Stimulated activated CD4-positive, alpha-beta T cell treated with anti-CD3 and anti-CD28 coated beads, Interleukin-12 subunit alpha, Interleukin-12 subunit beta, amount 100 ng/mL, for 48 hours (primary cell): ENCODE data around the gene ATP1B3.
"Not testable (repeated sequence)": the region's sequence is repeated elsewhere in the genome, so short reads cannot be mapped to it uniquely, and the experiment has no call there.

Experiments
- DNase-seq, 3 donors: peaks; one replicate each; pipeline ENCODE4 v3.0.0-alpha.2; 2020; ENCODE audit warnings: low read depth in 2 of 3, low spot score in 1 of 3

ATP1B3 gene

DNA sequence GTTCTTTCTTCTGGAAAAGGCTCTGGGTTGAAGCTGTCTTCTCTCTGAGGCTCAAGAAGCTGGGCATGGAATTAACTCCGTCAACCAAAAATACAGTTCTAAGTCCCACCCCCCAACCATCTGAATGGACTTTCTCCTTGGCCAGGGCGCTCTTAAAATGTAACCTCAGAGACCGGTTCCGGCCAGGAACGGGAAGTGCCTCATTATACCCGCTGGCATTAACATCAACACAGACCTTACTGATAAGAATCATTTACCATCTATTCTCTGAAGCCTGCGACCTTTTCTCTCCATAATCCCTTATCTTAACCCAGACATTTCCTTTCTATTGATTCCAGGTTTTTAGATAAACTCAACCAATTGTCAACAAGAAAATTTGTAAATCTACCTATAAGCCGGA is 64.7 kb downstream of the ATP1B3 start:
- DNase-seq, result no peak

DNA sequence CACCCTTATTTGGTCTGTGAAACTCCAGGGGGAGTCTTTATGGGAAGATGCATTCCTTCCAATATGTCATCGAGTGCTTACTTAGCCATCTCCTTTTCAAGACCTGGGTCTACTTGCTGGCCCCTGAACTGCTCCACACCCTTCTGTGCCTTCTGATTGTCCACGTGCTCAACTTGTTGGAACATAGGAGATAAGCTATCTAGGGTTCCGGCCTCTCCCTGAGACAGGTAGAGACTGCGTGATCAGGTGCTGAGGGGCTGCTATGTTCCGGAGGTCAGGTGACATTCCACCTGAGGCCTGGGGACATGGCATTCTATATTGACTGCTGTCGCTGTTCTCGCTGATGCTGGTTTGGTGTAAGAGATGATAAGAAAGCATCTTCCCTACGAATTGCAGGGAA is 65.6 kb downstream of the ATP1B3 start:
- DNase-seq, result no peak

DNA sequence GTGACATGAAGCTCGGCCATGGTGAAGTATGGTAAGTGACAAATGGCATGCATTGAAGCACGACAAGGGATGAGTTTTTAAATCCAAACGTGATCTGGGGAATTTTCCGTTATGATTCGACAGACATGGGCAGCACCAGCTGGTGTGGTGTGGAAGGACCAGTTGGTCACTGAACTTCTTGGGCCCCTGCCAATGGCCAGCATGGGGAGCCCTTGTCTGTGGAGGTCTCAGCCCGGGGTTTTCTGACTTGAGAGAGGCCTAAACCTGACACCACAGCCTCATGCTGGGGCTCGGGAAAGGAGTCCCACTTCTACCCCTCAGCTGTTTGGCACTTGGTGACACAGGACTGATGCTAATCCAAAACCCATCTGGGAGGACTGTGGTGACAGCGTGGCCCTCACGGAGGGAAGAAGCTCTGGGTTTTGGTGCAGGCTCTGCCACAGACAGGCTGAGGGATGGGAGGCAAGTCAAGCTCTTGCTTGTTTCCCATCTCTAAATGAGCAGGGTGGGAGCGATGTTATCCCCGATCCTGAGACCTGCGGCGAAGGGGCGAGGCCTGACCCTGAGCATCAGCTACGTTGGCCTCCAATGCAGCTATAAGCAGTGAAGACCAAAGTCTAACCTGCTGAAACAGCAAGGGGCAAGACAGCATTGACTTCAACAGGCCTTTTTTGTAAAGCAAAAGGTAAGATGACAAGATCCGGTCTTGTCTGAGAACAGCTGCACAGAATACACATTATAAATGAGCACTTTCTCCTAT is 69.5 kb downstream of the ATP1B3 start:
- DNase-seq, result no peak

DNA sequence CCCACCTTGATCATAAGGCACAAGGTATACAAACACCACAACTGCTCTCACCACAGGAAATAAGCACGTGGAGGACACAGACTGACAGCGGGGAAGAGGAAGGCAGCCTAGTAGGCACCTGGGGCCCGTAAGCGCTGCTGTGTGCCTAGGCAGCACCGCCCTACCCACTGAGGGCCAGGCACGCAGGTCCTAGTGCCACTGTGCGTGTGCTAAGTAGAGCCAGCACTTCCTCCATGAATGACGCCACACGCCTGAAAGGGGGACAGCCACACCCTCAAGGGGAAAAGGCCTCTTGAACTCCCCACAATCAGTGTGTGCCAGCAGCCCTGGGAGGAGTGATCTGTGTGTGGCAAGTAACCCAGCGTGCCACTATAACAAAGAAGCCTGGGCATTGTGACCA is 73.0 kb downstream of the ATP1B3 start:
- DNase-seq, result no peak

DNA sequence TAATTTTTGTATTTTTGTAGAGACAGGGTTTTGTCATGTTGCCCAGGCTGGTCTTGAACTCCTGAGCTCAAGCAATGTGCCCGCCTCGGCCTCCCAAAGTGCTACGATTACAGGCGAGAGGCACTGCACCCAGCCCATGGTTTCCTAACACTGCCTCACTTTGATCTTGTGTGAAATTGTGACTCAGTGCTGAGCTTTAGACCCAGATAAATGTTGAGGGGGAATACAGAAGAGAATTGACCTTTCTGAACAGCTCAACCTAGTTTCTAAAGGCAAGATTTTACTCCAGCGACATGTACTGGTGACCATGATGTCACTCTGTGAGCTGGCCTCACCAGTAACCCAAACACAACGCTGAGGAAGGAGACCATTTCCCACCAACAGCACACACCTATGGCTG is 73.5 kb downstream of the ATP1B3 start:
- no peak for DNase-seq

DNA sequence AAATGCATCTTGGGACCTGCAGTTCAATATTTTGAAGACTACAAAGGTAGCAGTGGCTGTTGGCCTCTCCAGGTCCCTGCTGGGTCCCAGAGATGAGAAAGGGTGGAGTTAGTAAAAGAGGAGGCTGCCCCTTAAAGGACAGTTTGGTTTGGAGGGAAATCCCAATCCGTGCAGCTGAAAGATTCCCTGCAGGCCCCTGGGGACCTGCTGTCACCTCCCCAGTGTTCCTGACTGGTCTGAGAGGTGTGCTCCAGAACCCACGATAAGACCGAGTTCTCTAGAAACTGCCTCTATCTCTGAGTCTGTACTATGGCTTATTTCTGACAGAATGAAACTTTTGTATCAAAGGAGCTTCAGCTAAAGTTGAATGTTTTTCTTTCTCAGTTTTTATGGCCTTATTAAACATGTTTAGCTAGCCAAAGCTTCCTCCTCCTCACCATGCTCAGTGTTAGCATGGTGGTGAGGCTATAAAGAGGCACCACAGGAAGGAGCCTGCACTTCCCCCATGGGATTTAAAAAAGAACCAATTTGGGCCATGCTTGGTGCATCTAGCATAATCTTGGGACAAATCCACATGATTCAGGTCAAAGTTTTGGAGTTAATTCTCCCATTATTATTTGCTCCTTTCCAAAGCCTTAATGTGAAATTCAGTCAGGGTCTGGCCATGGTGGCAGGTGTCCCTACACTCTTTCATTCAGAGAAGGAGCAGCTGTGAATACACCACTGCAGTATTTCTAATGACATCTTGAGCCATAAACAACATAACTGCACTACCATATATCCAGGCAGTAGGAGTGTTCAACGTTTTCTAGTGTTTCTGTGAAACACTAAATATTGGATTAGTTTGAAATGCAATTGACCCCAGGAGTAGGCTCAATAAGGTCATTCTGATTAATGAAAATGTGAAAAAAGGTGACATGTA is 74.4 kb downstream of the ATP1B3 start:
- DNase-seq, result no peak

DNA sequence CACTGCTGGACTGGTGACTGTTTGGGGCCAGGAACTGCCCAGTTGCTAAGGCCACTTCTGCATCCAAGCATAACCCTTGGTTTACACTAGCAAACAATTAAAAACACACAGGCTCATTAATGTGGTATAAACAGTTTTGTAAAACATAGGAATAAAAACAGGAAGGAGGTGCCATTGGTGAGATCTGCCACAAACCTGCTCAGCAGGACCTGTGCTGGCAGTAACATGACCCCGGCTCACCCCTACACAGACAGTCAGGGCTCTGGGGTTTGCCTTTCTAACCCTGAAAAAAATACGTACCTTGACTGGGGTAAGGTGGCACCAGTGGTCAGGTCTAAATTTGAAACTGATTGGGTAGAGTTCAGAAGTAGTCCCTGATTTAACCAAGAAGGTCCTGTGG is 76.2 kb downstream of the ATP1B3 start:
- DNase-seq, result no peak

DNA sequence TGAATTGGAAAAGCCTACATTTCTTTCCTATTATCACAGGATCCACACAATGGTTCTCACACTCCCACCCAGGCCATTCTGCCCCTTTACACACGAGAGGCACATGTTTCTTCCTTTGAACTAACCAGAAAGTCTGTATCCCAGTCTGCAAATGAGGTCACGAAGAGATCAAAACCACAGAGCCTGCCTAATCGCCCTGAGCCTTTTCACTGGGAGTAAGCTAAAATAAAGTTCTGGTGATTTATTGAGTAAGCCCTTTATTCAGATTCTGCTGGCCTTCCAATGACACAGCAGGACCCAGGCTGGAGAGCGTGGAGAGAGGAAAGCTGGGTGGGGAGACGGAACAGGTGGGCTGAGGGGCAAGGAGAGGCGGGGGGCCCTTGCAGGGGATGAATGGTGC is 78.7 kb downstream of the ATP1B3 start:
- no peak for DNase-seq

DNA sequence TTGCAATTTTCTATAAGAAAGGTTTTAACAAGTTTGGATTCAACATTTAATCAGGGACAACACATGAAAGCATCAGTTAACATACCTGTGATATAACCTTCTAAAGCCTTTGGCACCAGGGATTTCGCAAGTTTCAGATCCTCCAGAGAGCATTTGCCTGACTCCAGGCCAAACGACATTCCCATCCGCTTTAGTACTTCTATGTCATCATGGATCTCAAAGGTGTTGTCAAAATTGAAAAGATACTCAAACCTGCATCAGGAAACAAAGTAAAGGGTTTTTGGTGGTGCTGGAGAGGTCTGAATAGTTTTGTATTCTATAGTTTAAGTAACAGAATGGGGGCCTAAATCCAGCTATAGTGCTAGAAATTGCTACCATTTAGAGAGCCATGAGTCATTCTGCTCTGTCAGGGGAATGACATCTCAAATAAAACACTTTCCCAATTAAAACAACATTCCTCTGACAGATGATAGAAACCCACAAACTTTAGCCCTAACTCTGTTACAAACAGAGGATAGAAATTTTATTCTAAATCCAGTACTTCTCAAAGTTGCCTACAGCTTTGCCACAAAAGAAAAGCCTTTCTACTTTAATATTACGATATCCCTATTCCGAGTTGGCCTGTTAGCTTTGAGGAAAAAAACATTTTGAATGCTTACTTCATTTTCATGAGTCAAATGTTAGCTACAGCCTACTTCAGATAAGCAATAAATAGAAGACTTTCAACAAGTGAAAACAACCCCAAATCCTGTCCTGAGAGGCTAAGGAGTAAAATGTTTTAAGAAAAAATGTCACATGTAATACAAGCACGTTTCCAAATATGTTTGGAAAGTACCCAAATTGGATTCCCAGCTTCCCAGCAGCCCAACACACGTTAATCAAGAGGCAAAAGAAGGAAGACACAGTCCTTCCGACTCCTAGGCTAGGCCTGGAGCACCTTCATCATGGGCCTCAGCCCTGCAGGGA is 83.4 kb downstream of the ATP1B3 start:
- DNase-seq, result no peak

DNA sequence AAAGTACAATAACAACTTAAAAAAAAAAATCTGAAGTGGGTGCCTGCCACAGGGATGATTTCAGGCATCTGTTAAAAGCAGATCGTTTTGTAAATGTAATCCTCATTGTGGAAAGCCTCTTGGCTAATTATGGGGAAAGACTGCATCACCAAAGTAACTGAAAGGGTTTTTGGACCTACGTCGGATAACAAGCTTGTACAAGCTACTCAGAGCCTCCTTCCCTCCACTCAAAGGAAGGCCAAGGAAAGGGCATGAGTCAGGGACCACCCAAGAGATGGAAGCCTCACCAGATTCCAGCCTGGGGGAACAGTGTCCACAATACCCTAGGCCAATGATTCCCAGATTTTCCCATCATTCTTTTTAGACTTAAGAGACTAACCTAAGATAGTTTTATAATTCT is 84.3 kb downstream of the ATP1B3 start:
- DNase-seq, result no peak

DNA sequence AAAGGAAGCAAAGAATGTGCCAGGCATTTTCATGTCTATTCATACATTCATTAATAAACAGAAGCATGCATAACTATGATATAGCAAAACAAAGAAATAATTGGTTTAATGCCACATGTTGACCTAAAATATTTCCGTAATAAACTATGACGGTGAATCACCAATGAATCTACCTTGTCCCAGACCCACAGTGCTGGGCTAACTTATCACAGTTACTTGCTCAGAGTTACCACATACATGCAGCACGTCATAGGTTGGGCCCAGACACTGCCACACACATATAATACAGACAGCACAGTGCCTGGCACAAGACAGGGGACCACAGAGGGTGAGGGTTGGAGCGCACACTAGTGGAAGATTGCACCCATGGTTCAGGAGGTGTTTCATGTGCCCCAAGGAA is 86.9 kb downstream of the ATP1B3 start:
- no peak for DNase-seq

DNA sequence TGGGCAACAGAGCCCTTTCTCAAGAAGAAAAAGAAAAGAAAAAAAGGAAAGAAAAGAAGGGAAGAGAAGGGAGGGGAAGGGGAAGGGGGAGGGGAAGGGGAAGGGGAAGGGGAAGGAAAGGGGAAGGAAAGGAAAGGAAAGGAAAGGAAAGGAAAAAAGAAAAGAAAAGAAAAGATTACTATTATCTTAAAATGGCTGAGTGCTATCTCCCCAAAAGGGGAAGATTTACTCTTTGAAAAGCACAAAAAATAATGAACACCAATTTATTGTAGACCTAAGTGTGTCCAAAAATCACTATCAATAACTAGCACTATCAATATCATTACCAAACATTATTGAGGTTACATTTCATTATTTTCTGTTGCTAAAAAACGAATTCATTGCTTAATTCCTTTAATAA is 89.0 kb downstream of the ATP1B3 start:
- no peak for DNase-seq

DNA sequence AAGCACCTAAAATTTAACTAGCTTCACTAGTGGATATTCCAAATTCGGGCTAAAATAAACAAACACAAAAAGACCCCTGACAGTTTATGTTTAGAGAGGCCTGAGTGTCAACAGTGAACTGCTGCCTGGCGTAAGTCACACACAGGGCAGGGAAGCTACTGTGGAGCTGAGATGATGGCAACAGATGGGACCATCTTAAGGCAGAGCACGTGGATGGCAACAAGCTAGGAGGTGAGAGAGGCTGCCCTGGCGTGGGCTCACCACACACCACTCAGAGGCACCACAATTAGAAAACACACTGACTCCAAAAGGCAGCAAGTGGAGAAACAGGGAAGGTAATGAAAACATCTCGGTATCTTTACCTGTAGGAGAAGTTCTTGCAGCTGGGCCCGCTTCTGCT is 93.3 kb downstream of the ATP1B3 start:
- DNase-seq, result no peak

DNA sequence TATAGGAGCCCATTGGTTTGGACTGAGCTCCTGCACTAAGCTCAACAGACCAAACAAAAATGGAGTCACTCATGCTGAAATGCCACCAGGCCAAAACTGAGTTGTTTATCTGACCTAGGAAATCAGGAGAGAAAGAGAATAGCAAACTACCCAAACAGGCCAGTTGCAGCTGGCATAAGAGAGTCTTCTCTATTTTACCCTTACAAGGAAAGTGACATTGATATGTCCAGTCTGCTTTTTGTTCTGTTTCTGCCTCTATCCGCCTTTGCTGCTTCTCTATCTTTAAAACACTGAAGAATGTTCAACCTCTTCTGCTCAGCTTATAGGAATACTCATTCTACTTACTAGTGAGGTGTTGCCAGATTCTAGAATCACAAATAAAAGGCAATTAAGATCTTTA is 95.1 kb downstream of the ATP1B3 start:
- no peak for DNase-seq

DNA sequence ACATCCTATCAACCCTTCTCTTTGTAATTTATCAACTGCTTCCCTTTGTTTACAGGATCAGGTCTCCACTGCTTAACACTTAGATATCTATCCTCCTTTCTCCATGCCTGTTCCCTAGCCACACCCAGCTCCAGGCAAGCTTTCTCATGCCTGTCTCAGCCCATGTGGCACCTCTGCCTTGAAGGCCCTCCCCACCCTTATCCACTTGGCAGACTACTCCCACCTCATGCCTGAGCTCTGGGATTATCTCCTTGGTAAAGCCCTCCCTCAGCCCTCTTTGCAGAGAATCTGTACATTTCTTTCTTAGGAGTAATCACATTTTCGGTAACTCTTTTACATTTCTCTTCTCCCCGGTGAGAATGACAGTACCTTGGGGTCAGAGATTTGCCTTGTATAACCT is 96.0 kb downstream of the ATP1B3 start:
- DNase-seq, result no peak

DNA sequence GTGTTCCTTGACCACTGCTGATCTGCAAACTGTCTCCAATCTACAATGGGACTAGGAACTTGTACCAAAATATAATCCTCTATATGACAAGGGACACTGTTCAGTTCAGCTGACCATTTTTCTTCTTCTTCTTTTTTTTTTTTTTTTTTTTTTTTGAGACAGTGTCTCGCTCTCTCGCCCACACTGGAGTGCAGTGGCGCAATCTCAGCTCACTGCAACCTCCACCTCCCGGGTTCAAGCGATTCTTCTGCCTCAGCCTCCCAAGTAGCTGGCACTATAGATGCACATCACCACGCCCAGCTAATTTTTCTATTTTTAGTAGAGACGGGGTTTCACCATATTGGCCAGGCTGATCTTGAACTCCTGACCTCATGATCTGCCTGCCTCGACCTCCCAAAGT is 98.3 kb downstream of the ATP1B3 start:
- DNase-seq, result not testable (repeated sequence)
